ENCODE results near the gene PLAAT2. TPM values are rescaled to one million over a fixed set of nuclear protein-coding genes. Genes with fewer than 3 reads are reported as not detected.

PLAAT2 gene
- total and polyA plus RNA-seq, 7 donors, result 0.71 to 233 (median 69.7) TPM; not detected in 3

- Histone ChIP-seq H3K9me3 (no peaks in the 10 kb centered on the region), H3K4me1 (peaks cover 0 to 30% (median 26%) of the 10 kb centered on the region in 4 donors), H3K27me3 (no peaks in the 10 kb centered on the region), H3K27ac (peak within 1 kb of the TSS; percentile 90 to 97 (median 92)), H3K36me3 (peaks cover 0 to 6% (median 0%) of the 10 kb centered on the region in 4 donors), H3K4me3 (peak within 1 kb of the TSS; percentile 31 to 52 (median 48))
- TF ChIP-seq, protein P1, sequence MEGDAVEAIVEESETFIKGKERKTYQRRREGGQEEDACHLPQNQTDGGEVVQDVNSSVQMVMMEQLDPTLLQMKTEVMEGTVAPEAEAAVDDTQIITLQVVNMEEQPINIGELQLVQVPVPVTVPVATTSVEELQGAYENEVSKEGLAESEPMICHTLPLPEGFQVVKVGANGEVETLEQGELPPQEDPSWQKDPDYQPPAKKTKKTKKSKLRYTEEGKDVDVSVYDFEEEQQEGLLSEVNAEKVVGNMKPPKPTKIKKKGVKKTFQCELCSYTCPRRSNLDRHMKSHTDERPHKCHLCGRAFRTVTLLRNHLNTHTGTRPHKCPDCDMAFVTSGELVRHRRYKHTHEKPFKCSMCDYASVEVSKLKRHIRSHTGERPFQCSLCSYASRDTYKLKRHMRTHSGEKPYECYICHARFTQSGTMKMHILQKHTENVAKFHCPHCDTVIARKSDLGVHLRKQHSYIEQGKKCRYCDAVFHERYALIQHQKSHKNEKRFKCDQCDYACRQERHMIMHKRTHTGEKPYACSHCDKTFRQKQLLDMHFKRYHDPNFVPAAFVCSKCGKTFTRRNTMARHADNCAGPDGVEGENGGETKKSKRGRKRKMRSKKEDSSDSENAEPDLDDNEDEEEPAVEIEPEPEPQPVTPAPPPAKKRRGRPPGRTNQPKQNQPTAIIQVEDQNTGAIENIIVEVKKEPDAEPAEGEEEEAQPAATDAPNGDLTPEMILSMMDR (IDR thresholded peaks at IDR 0.05), result no peak
- TF ChIP-seq POLR2AphosphoS5 (IDR thresholded peaks at IDR 0.05), result peak; percentile 22 to 70 (median 65)
- peak; percentile 78 for DNase-seq
- WGBS, 2 donors, result 28 to 34% methylated on average over 10 of the region's 10 CpGs
- intact Hi-C loops (cut with DNase I), result loop anchor here (2.0 kb wide), 2 partner anchors 38 to 78 kb away; partner anchors contain the start of gene PLAAT3
Observed at GRCh38 chr11:63536669-63537292, 26.4 kb downstream of the PLAAT2 start, which contains the start of gene PLAAT4. Gene PLAAT4, plus strand, starts transcription at chr11:63536808. Its CDS starts 61 bp downstream, at chr11:63536869.

DNA sequence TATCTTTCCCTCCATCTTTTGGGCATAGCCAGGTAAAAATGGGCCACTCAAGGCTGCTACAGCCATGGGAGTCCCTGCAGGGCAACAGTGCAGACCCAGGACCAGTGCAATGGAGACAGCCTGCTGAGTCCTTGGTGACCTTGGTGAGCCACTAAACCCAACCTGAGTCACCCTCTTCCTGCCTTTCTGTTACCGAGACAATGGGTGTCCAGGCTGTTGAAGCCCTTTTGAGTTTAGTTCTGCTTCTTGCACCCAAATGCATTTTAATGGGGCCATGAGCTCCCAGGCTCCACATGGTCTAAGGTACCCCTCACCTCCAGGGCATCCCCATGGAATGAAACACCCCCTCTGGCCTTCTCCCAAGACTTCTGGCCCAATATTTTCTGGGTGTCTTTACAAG lies 27.4 kb downstream of the PLAAT2 start:
- intact Hi-C loops (cut with DNase I), result loop anchor here (2.0 kb wide), 2 partner anchors 39 to 79 kb away; partner anchors contain the start of gene PLAAT3
- Histone ChIP-seq H3K36me3 (peaks cover 0 to 6% (median 0%) of the 10 kb centered on the region in 4 donors), H3K9me3 (no peaks in the 10 kb centered on the region), H3K27ac (peak overlapping the region; percentile 90 to 97 (median 92)), H3K27me3 (no peaks in the 10 kb centered on the region), H3K4me3 (no peak overlapping the region), H3K4me1 (peaks cover 0 to 30% (median 26%) of the 10 kb centered on the region in 4 donors)
- no peak for DNase-seq
- TF ChIP-seq, protein P1 (IDR thresholded peaks at IDR 0.05), result no peak
- TF ChIP-seq POLR2A (IDR thresholded peaks at IDR 0.05) (no peak), EP300 (IDR thresholded peaks at IDR 0.05) (no peak), POLR2AphosphoS5 (IDR thresholded peaks at IDR 0.05) (no peak)
- WGBS, 2 donors, result 72 to 89% methylated on average over 1 of the region's 1 CpG

DNA sequence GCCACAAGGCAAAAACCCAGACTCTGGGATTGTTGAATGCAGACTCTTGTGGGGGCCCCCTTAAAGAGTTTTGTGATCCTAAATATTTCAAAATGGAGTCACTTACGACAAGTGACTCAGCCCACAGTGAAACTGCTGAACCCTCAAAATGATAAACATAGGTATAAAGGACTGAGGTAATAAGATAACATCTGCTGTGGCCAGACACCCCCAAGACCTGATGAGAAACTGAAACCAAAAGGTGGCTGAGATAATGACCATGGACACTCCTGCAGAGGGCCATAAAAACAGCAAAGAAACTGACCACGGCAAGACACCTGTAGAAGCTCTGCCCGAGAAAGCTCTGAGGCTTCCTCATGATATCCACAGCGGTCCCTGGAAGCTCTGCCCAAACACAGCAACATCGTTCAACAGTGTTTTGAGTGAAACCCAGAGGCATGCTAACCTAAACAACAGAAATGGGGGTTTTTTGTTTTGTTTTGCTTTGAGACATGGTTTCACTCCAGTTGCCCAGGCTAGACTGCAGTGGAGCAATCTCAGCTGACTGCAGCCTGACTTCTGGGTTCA lies 28.2 kb downstream of the PLAAT2 start:
- Histone ChIP-seq H3K36me3 (peaks cover 0 to 2% (median 0%) of the 10 kb centered on the region in 4 donors), H3K4me1 (peaks cover 0 to 30% (median 26%) of the 10 kb centered on the region in 4 donors)
- TF ChIP-seq, protein P1 (IDR thresholded peaks at IDR 0.05), result no peak
- no peak for TF ChIP-seq POLR2A (IDR thresholded peaks at IDR 0.05)

DNA sequence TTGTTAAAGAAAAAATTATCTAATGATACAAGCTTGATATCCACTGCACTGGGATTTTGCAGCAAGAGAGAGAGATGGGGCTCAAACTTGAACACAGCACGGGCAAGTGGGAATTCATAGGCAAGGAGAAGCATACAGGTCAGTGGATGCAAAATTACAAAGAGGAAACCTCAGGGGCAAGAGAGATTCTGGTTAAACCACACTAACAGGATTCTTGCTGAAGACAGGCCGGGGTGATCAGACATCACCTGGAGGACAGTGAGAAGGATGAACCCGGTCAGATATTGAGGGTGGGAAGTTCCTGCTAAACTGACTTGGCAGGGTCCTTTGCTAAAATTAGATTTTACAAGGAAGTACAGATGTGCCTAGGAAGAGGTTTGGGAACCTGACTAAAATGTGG lies 29.1 kb downstream of the PLAAT2 start:
- Histone ChIP-seq H3K9me3 (no peaks in the 10 kb centered on the region), H3K27me3 (no peaks in the 10 kb centered on the region), H3K4me1 (peaks cover 0 to 29% (median 26%) of the 10 kb centered on the region in 4 donors), H3K36me3 (no peaks in the 10 kb centered on the region), H3K4me3 (no peak overlapping the region), H3K27ac (no peak overlapping the region)
- 63 to 83% methylated on average over 3 of the region's 3 CpGs for WGBS, 2 donors
- intact Hi-C loops (cut with DNase I), result loop anchor here (1.0 kb wide), 1 partner anchor 41 kb away; no protein-coding TSS in a partner anchor
- DNase-seq, result no peak
- no peak for TF ChIP-seq EP300 (IDR thresholded peaks at IDR 0.05)
- TF ChIP-seq, protein P1 (IDR thresholded peaks at IDR 0.05), result no peak
- TF ChIP-seq POLR2AphosphoS5 (IDR thresholded peaks at IDR 0.05), result no peak
- no peak for TF ChIP-seq POLR2A (IDR thresholded peaks at IDR 0.05)

More for the DNA sequence above, 28.2 kb downstream of the PLAAT2 start:
- intact Hi-C loops (cut with DNase I), result loop anchor here (1.0 kb wide), 1 partner anchor 42 kb away; no protein-coding TSS in a partner anchor
- no peak for DNase-seq
- Histone ChIP-seq H3K27ac (no peak overlapping the region), H3K4me3 (no peak overlapping the region), H3K27me3 (no peaks in the 10 kb centered on the region), H3K9me3 (no peaks in the 10 kb centered on the region)
- 68 to 72% methylated on average over 5 of the region's 5 CpGs for WGBS, 2 donors
